ACC112 (cell line): ENCODE results near the gene MS4A15.

ENCODE experiments used
- H2AFZ ChIP-seq: fragments of 200-600 bp; sonication (generic); one replicate; pipeline ENCODE4 v1.6.0; 2017; ENCODE audit warnings: antibody characterized with exemption, low read length; ENCODE audit not compliant: unreplicated experiment
- H3K27ac ChIP-seq: fragments of 200-600 bp; sonication (generic); 2 replicates; pipeline ENCODE4 v1.5.1; 2014; ENCODE audit warnings: low read depth, mild to moderate bottlenecking, antibody characterized with exemption, low read length, moderate library complexity
- H3K27me3 ChIP-seq: fragments of 200-600 bp; sonication (generic); 2 replicates; pipeline ENCODE4 v1.6.1; 2014; ENCODE audit warnings: mild to moderate bottlenecking, antibody characterized with exemption, low read length, moderate library complexity, mixed read lengths; ENCODE audit not compliant: insufficient read depth
- H3K36me3 ChIP-seq: fragments of 200-600 bp; sonication (generic); 2 replicates; pipeline ENCODE4 v1.6.1; 2016; ENCODE audit warnings: mild to moderate bottlenecking, antibody characterized with exemption, low read length, moderate library complexity, mixed read lengths; ENCODE audit not compliant: insufficient read depth
- H3K4me1 ChIP-seq: fragments of 200-600 bp; sonication (generic); one replicate; pipeline ENCODE4 v1.6.1; 2016; ENCODE audit warnings: low read length, mixed read lengths; ENCODE audit not compliant: insufficient read depth, unreplicated experiment, control insufficient read depth
- H3K4me3 ChIP-seq: fragments of 200-600 bp; sonication (generic); 2 replicates; pipeline ENCODE4 v1.5.1; 2014; ENCODE audit warnings: mild to moderate bottlenecking, low read depth, low read length
- H3K79me2 ChIP-seq: fragments of 200-600 bp; sonication (generic); one replicate; pipeline ENCODE4 v1.6.0; 2016; ENCODE audit warnings: low read length; ENCODE audit not compliant: control insufficient read depth, unreplicated experiment, insufficient read depth

The MS4A15 gene

GRCh38 chr11:60785806-60786361, 29.2 kb downstream of the MS4A15 start:
- H3K79me2 ChIP-seq: no peaks in the 10 kb centered on the region
- H2AFZ ChIP-seq: no peak overlapping the region
- H3K4me1 ChIP-seq: peaks cover 21% of the 10 kb centered on the region
- peaks cover 10% of the 10 kb centered on the region; the same call in 1 of the 2 replicates for H3K27me3 ChIP-seq
- no peaks in the 10 kb centered on the region for H3K36me3 ChIP-seq
- H3K4me3 ChIP-seq: no peak overlapping the region
- H3K27ac ChIP-seq: no peak overlapping the region

- Histone ChIP-seq H3K79me2 (no peaks in the 10 kb centered on the region), H3K4me3 (no peak overlapping the region), H2AFZ (no peak overlapping the region), H3K36me3 (no peaks in the 10 kb centered on the region), H3K27me3 (peaks cover 9% of the 10 kb centered on the region), H3K27ac (peak overlapping the region; percentile 67; the same call in 1 of the 2 replicates), H3K4me1 (peaks cover 21% of the 10 kb centered on the region)
Measured at GRCh38 chr11:60786811-60787567, 30.3 kb downstream of the MS4A15 start.

GRCh38 chr11:60788401-60789125, 31.9 kb downstream of the MS4A15 start:
- Histone ChIP-seq H3K4me3 (no peak overlapping the region), H3K4me1 (peaks cover 21% of the 10 kb centered on the region), H3K36me3 (no peaks in the 10 kb centered on the region), H3K27me3 (peaks cover 23% of the 10 kb centered on the region), H3K27ac (no peak overlapping the region), H3K79me2 (no peaks in the 10 kb centered on the region), H2AFZ (no peak overlapping the region)

DNA sequence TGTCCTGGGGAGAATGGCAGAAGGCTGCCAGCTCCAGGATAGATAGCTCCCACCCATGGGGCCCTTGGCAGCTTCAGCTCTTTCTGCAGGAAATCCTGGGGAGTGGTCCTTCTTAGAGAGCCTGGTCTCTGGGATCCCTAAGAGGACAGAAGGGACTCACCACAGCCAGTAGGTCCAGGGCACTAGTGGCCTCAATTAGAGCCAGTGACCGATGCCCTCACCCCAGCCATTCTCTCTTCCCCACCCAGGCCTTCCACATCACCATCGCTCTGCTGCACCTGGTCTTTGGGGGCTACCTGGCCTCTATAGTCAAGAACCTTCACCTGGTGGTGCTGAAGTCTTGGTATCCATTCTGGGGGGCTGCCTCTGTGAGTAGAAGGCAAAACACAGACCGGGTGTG, 34.1 kb downstream of the MS4A15 start:
- H3K27me3 ChIP-seq: peaks cover 32% of the 10 kb centered on the region
- no peaks in the 10 kb centered on the region for H3K36me3 ChIP-seq
- no peak overlapping the region for H3K27ac ChIP-seq
- no peaks in the 10 kb centered on the region for H3K79me2 ChIP-seq
- H3K4me1 ChIP-seq: peaks cover 20% of the 10 kb centered on the region
- H3K4me3 ChIP-seq: no peak overlapping the region
- H2AFZ ChIP-seq: no peak overlapping the region

DNA sequence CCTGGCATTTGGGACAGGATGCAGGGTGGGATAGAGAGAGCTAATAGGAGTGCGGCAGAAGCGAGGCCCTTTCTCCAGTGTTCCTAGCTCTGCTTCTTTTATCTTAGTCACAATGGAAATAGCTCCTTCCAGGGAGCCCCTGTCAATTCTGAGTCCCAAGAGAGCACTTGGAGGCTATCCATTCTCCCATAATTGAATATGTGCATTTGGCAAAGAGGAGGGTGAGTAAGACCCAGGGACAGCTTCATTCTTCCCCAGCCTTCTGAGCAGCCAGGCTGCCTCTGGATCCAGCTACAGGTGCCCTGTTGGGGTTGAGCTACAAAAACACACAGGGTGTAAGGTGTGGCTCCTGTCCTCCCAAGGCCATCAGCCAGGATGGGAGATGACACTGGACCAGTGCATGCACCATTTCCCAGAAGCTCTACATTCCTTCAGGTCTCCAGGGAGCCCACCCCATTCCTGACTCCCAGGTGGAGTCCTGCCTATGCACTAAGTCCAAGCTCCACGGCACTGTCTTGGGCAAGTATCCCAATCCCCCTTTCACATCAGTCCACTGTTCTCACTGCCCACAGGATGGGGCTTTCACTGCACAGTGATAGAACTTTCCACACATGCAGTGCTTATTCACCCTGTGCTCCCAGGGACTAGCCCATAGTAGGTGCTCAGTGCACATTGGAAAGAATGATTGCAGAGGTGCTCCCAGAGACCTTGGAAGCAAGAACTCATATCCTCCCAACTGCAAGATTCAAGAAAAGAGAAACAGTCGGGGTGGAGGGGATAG, 34.7 kb downstream of the MS4A15 start:
- peaks cover 32% of the 10 kb centered on the region for H3K27me3 ChIP-seq
- no peak overlapping the region for H3K27ac ChIP-seq
- H3K79me2 ChIP-seq: no peaks in the 10 kb centered on the region
- peaks cover 13% of the 10 kb centered on the region for H3K4me1 ChIP-seq
- no peaks in the 10 kb centered on the region for H3K36me3 ChIP-seq
- no peak overlapping the region for H2AFZ ChIP-seq
- H3K4me3 ChIP-seq: no peak overlapping the region

DNA sequence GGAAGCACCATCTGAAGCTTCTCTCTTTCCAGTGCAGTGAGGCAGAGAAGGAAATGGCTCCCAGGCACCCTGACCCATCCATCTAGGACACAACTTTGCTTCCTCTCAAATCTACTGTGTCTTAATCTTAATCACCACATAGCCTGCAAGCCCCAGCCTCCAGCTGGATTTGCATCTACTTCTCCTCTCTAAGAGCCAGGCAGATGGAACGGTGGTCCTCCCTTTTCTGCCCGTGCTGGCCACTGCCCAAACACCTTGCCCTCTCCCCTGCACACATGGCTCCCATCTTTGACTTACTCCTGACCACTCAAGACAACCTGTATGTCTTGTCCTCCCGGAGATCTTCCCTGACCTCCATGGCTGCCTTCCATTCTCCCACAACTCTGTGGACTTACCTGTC, 35.9 kb downstream of the MS4A15 start:
- Histone ChIP-seq H3K36me3 (no peaks in the 10 kb centered on the region), H3K4me3 (no peak overlapping the region), H3K27me3 (peaks cover 35% of the 10 kb centered on the region), H3K4me1 (peaks cover 2% of the 10 kb centered on the region), H3K79me2 (no peaks in the 10 kb centered on the region), H3K27ac (no peak overlapping the region), H2AFZ (no peak overlapping the region)

- H3K36me3 ChIP-seq: no peaks in the 10 kb centered on the region
- H3K4me1 ChIP-seq: no peaks in the 10 kb centered on the region
- no peak overlapping the region for H3K27ac ChIP-seq
- no peak overlapping the region for H2AFZ ChIP-seq
- H3K27me3 ChIP-seq: peaks cover 60% of the 10 kb centered on the region
- H3K79me2 ChIP-seq: no peaks in the 10 kb centered on the region
- H3K4me3 ChIP-seq: no peak overlapping the region
Measured at GRCh38 chr11:60795291-60795690, 38.6 kb downstream of the MS4A15 start.

DNA sequence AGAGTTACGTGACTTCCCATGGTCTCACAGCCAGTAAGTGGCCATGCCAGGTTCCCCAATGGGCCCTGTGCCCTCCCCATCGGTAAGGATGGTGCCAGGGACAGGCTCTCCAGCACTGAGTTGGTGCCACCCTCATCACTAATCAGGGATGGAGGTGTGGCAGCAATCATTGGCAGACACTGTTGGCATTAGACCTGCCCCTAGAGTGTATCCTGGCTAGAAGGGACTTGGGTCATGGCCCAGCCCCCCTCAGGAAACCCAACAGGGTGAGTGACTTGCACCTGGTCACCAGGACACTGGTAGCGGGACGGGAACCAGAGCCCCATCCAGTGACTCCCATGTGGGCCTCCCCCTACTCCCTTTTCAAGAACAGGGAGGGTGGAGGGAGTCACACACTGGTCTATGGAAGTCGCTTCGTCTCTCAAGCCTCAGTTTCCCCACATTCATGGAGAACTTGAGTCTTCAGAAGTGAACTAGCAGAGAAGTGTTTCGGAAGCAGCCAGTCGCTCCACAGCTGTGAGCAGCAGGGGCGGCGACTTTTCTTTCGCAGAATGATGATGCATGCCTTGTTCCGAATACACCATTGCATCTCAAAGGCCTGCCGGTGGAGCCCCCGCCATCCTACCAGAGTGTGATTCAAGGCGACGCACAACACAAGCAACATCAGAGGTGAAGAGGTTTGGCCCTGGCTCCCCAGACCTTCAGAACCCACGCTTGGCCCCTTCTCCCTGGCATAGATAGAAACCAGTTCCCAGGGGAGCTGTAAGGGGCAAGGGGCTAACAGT, 41.4 kb downstream of the MS4A15 start:
- Histone ChIP-seq H3K4me1 (no peaks in the 10 kb centered on the region), H3K79me2 (no peaks in the 10 kb centered on the region), H3K27ac (no peak overlapping the region), H2AFZ (no peak overlapping the region), H3K4me3 (no peak overlapping the region), H3K27me3 (peaks cover 61% of the 10 kb centered on the region), H3K36me3 (no peaks in the 10 kb centered on the region)

GRCh38 chr11:60798631-60799030, 42.0 kb downstream of the MS4A15 start:
- Histone ChIP-seq H3K36me3 (no peaks in the 10 kb centered on the region), H3K4me3 (no peak overlapping the region), H3K27me3 (peaks cover 60% of the 10 kb centered on the region), H2AFZ (no peak overlapping the region), H3K79me2 (no peaks in the 10 kb centered on the region), H3K4me1 (no peaks in the 10 kb centered on the region), H3K27ac (no peak overlapping the region)

DNA sequence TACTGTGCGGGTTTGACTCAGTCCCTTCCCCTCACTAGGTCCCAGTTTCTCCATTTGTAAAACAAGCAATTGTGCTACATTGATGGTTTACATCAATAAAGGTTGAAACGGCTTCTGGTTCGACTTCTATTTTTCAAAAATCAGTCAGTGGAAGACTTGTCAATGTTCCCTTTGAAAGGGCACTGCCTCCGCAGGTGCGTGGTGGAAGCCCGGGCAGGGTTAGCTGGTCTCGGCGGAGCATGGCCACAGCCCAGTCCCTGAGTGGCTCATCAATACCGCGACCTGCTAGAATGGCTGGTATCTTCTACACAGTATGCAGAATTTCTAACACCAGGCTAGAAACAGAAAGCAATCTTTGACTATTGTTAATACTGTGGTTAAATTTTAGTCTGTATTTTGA, 44.5 kb downstream of the MS4A15 start:
- peaks cover 58% of the 10 kb centered on the region for H3K27me3 ChIP-seq
- no peak overlapping the region for H3K4me3 ChIP-seq
- no peak overlapping the region for H3K27ac ChIP-seq
- H2AFZ ChIP-seq: no peak overlapping the region
- no peaks in the 10 kb centered on the region for H3K4me1 ChIP-seq
- no peaks in the 10 kb centered on the region for H3K36me3 ChIP-seq
- no peaks in the 10 kb centered on the region for H3K79me2 ChIP-seq
